Lower leg skin (tissue), 4 donors: ENCODE data around the gene CCL25. TPM values are rescaled to one million over a fixed set of nuclear protein-coding genes. Genes with fewer than 3 reads are reported as not detected.

Experiments
- DNase-seq, 2 donors: peaks; one replicate each; pipeline ENCODE4 v3.0.0-alpha.2; 2019; ENCODE audit warnings: low spot score in 2 of 2
- H3K4me3 ChIP-seq: fragments of 200-600 bp; sonication (generic); 2 replicates; pipeline ENCODE4 v1.5.1; 2017; ENCODE audit warnings: mild to moderate bottlenecking, low read depth; ENCODE audit not compliant: poor library complexity, severe bottlenecking
- CTCF ChIP-seq, 3 donors: fragments of 450-650 bp; IDR thresholded peaks; one replicate each; pipeline ENCODE4 v1.5.1; 2016; ENCODE audit warnings: antibody characterized with exemption in 3 of 3, mild to moderate bottlenecking in 3 of 3, moderate library complexity in 2 of 3
- POLR2A ChIP-seq, 2 donors: fragments of 450-650 bp; IDR thresholded peaks; one replicate each; pipeline ENCODE4 v1.6.1; 2016 to 2017; ENCODE audit warnings: antibody characterized with exemption in 2 of 2, mild to moderate bottlenecking in 1 of 2, moderate library complexity in 1 of 2
- WGBS, 2 donors: methylation state at CpG; one replicate each; pipeline ENCODE4 v1.1.5; 2018; 5-methylcytosine and 5-hydroxymethylcytosine counted together
- intact Hi-C: fragments of 100-400 bp; cut with DNase I; formaldehyde crosslinking; loops from one replicate; pipeline ENCODE4 v1.15.0; 2023; ENCODE audit warnings: low total_unique reads
- total RNA-seq, 4 donors: library from RNA; depleted of rRNA; stranded (reverse); fragments of >200 nt; gene quantifications; one replicate each; pipeline ENCODE4 v1.1.0, GENCODE V29; 2016

Gene CCL25
- total RNA-seq, 4 donors from 2014 or later: 0.81 TPM; not detected in 3

- WGBS, 2 donors: 80 to 81% methylated on average over 24 of the region's 24 CpGs
- DNase-seq: no peak
- intact Hi-C loops: no loop called here
- no peak for TF ChIP-seq CTCF (IDR thresholded peaks at IDR 0.05)
- TF ChIP-seq POLR2A (IDR thresholded peaks at IDR 0.05): no peak
- H3K4me3 ChIP-seq: no peak overlapping the region
Measured at GRCh38 chr19:8064911-8065874, 12.6 kb downstream of the CCL25 start.

GRCh38 chr19:8065875-8066261, 13.3 kb downstream of the CCL25 start:
- no peak overlapping the region for H3K4me3 ChIP-seq
- TF ChIP-seq POLR2A (IDR thresholded peaks at IDR 0.05): no peak
- TF ChIP-seq CTCF (IDR thresholded peaks at IDR 0.05): no peak
- WGBS, 2 donors: 90 to 94% methylated on average over 20 of the region's 20 CpGs
- DNase-seq: no peak
- intact Hi-C loops: no loop called here

- intact Hi-C loops: no loop called here
- 77 to 78% methylated on average over 13 of the region's 13 CpGs for WGBS, 2 donors
- no peak overlapping the region for H3K4me3 ChIP-seq
- TF ChIP-seq CTCF (IDR thresholded peaks at IDR 0.05) (peak in 1 of 3 donors; percentile 24), POLR2A (IDR thresholded peaks at IDR 0.05) (no peak)
- DNase-seq: no peak
Measured at GRCh38 chr19:8069096-8069973, 16.8 kb downstream of the CCL25 start.

- WGBS, 2 donors: 89 to 96% methylated on average over 12 to 15 of the region's 15 CpGs
- no peak overlapping the region for H3K4me3 ChIP-seq
- TF ChIP-seq POLR2A (IDR thresholded peaks at IDR 0.05) (no peak), CTCF (IDR thresholded peaks at IDR 0.05) (no peak)
- intact Hi-C loops: no loop called here
- no peak for DNase-seq
Measured at GRCh38 chr19:8071912-8072311, 19.4 kb downstream of the CCL25 start.

- no peak overlapping the region for H3K4me3 ChIP-seq
- intact Hi-C loops: no loop called here
- TF ChIP-seq CTCF (IDR thresholded peaks at IDR 0.05): no peak
- WGBS, 2 donors: 100% methylated on average over 1 of the region's 1 CpG
- no peak for DNase-seq
Measured at GRCh38 chr19:8074501-8074900, 21.9 kb downstream of the CCL25 start.
